GM18507 (cell line): Measurements from ENCODE around the gene SYNGR3.
"Not testable (repeated sequence)": the region's sequence is repeated elsewhere in the genome, so short reads cannot be mapped to it uniquely, and the experiment has no call there.

Source experiments
- DNase-seq: peaks from one replicate; pipeline ENCODE4 v3.0.0; 2011; ENCODE audit warnings: low read depth; ENCODE audit not compliant: insufficient read length; ENCODE audit errors: extremely low spot score
- FAIRE-seq: peaks from 2 replicates; lab custom pipeline; 2011; peaks lifted over from hg19 to GRCh38; lab: Jason Lieb, UNC

SYNGR3 gene, protein sequence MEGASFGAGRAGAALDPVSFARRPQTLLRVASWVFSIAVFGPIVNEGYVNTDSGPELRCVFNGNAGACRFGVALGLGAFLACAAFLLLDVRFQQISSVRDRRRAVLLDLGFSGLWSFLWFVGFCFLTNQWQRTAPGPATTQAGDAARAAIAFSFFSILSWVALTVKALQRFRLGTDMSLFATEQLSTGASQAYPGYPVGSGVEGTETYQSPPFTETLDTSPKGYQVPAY

DNA sequence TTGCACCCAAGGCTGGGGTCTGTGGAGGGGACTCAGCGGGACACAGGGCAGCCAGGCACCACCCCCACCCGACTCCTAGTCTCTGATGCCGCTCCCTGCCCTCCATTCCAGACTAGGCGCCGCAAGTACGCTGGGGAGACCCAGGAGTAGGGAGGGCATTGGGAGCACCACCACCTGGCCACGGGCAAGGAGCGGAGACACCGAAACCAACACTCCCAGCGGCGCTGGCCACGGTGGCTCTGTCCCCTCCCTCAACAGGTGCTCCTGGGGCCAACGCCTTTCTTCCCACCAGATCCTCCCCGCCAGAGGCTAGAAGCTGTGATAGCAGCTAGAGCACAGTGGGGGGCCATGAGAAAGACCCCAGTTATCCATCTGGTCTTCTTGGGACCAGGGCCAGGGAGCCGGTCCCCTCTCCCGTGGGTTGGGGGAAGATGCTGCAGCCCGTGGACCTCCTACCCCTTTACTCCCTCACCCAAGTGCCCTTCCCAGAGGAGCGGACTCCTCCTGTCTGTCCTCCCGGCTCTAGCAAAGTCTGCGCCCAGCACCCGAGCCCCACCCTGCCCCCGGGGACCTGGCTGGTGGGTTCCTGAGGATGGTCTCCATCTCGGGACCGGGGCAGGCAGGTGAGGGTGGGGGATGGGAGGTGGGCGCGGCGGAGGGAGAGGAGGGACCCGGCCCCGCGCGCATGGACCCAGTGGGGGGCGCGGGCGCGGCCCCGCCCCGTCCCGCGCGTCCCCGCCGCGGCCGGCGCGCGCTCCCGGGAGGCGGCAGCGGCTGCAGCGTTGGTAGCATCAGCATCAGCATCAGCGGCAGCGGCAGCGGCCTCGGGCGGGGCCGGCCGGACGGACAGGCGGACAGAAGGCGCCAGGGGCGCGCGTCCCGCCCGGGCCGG is at the start of gene SYNGR3:
Gene SYNGR3 (plus strand): TSS at position 762 of the 892 bp plus-strand sequence. CDS start 133 bp downstream, outside the sequence.
- FAIRE-seq (no peak), DNase-seq (no peak)

DNA sequence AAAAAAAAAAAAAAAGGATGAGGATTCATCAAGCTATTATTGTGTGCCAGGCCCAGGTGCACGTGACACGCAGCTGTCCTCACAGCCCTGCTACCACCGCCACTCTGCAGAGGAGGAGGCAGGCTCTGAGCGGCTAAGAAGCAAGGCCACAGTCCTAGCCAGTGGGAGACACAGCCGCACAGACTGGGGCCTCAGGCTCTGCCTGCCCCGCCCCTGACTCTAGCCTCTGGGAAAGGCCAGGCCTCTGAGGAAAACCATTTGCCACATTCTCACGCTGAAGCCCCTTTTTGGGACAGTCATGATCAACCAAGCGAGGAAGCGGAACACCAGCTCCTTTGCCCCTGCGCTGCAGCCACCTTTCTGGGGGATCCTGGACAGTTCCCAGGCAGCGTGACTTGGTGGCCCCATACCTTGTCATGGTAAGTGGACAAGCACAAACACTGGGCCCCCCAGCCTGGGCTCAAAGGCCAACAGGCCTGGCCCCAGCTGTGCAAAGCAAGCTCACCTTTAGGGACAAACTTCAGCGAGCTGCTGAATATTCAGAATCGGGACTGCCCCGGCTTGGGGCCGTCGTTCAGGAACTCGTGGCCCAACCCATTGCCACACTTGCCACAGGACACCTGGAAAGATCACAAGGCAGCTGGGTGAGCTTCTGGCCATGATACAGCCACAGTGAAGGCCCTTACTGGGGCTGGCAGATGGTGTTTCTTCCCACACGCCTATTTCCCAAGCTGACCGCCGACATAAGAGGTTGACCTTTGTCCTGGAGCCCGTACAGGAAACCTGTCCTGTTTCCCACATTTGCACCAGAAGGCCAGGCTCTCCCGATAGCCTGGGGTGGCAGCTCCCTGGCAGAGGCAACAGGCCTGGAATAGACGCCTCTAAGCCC is 49.3 kb upstream of the SYNGR3 start:
- no peak for FAIRE-seq
- no peak for DNase-seq

DNA sequence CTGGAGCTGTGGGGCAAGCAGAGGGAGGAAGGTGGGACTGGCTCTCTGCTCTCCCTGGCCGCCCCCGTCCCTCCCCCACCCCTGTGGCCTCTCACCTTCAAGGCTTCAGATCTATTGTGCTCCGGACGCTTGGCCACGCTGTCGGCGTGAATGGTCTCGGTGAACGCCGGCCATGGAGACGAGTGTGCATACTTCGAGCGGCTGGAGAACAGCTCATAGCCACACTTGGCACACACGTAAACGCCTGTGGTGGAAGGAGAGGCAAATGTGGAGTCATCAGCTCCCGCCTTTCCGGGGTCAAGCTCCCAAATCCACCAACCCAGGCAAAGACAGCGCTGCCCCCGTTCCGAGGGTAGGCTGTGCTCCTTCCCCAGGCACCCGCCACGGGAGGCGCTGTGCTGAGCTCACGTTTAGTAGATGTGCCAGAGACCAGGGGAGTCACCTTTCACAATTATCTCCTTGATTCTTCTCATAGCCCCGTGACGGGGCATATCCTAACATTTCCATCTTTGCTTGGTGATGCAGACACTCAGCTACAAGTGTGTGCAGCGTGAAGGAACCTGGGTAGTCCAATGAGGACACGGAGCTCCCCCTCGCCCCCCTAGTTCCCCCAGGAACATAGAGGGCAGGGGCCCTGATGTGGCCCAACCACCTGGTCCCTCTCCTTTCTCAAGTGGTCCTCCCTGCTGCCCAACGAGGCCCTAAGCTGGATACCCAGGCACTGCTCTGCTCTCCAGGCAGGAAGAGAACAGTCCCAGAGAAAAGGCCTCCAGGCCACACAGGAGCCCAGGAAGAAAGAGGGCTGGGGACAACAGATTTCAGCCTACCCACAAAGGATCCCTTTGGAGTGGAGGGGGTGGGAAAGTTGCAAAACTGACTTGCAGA is 48.4 kb upstream of the SYNGR3 start:
- FAIRE-seq (no peak), DNase-seq (no peak)

DNA sequence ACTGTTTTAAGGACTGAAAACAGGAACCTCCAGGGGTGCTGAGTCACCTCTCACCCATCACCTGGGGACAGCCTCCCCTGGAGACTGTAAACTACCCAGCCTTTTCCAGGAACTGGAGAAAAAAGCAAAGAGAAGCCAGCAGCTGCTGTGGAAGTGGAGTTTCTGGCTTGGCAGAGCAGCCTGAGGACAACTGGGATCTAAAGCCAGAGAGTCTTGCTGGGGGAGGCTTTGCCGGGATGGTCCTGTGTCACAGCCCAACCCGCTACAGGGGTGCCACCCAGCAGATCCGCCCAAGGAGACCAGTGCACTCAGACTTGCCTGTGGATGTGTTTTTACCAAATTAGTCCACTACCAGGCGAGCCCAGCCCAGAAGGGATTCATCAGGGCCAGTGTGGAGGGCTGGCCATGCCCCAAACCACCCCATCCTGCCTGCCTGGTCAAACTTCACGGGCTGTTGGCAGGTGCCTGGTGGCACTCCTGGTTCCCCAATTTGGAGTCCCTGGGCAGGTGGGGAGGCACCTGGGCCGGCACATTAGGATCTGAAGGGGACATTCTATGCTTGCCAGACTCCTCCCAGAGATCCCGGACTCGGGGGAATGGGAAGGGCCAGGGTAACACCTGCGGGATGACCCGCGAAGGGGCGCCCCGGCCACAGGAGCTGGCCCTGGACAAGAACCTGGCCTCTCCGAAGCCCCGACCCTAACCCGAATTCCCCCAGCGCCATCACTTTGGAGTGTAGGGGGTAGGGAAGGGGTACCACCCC is 47.5 kb upstream of the SYNGR3 start:
- FAIRE-seq (no peak), DNase-seq (no peak)

DNA sequence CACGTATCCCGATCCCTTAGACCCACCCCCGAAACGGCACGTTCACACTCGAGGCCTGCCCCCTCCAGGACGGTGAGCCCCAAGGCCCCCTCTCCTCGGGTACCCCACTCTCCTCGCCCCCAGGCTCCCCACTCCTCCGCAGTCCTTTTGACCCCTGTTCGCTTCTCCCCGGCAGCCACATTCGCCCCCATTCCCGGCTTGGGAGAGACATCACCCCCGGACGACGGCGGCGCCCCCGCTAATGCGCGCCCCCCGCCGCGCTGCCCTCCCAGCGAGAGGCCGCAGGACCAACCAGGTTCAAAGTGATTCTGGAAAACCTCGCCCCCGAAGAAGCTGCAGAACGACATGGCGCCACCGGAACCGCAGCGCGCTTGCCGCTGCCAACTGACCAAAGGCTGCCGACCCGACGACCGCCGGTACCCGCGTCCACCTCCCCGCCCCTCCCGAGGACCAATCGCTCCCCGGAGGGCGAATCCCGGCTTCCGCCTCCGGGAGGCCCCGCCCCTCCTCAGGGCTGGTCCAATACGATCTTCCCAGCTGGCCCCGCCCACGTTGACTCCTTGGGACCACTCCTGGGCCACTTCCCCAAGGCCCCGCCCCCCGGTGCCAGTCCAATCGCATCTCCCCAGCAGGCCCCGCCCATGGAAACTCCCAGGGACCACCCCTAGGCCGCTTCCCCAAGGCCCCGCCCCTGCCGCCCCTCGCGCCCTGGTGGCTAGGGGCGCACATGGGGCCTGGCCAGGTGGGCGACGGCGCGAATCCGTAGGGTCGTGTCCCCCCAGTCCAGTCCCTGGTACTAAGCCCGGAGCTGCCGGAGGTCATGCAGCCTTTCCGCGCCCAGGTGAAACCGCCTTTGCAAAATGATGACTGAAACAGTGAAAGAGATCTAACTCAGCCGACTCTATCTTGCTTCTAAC is 46.7 kb upstream of the SYNGR3 start, which contains the start of gene MSRB1:
Gene MSRB1 (minus strand): TSS at position 390 of the 917 bp plus-strand sequence. CDS start 43 bp downstream, at position 347.
- FAIRE-seq (peak; percentile 99), DNase-seq (peak; percentile 100)

DNA sequence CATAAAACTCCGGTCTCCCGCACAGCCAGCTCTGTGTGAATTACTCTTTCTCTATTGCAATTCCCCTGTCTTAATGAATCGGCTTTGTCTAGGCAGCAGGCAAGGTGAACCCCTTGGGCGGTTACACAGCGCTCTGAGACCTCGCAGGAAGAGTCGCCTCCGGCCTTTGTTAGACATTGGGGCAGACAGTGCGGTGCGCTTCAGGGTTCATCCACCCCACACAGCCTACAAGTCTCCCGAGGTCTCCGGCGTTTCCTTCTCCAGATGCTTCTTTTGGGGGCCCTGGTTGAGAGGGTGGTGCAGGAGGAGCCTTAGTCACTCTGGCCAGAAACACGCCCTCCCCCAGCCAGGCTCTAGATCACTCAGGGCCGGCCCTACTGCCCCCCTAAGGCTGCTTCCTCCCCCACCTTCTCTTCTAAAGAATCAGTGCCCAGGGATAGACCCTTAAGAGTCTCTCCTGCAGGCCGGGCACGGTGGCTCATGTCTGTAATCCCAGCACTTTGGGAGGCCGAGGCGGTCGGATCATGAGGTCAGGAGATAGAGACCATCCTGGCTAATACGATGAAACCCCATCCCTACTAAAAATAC is 45.1 kb upstream of the SYNGR3 start:
- no peak for DNase-seq
- no peak for FAIRE-seq

DNA sequence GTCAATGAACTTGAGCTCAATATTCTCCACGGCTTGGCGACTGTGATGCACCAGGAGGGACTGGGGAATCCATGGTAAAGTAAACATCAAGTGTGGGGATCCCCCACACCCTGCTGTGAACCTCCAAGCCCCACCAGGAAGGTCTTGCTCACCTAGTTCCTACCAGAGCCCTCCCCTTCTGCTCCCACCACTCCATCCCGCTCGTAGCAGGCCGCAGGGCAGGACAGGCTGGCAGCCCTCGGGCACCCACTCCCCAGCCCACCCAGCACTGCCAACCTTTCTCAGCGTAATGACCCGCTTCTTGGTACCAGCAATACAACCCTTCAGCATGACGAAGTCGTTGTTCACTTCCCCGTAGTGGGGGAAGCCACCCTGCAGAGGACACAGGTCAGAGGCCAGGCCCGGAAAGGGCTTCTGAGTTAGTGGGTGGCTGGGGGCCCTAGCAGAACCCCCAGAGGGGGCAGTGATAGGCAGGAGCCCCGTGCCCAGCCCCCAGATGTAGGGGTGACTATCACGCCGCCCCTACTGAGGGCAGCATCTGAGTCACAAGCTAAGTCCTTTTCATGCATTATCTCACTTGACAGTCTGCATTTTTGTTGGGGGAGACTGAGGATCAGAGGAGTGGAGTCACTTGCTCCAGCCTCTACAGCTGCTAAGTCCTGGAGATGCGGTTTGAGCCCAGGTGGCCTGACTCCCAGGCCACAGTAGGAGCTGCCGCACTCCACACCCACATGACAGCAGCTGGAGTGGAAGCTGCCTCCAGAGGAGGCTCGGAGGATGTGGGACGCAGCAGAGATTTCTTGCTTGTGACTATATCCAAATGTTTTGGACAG is 44.0 kb upstream of the SYNGR3 start:
- no peak for FAIRE-seq
- DNase-seq: no peak

DNA sequence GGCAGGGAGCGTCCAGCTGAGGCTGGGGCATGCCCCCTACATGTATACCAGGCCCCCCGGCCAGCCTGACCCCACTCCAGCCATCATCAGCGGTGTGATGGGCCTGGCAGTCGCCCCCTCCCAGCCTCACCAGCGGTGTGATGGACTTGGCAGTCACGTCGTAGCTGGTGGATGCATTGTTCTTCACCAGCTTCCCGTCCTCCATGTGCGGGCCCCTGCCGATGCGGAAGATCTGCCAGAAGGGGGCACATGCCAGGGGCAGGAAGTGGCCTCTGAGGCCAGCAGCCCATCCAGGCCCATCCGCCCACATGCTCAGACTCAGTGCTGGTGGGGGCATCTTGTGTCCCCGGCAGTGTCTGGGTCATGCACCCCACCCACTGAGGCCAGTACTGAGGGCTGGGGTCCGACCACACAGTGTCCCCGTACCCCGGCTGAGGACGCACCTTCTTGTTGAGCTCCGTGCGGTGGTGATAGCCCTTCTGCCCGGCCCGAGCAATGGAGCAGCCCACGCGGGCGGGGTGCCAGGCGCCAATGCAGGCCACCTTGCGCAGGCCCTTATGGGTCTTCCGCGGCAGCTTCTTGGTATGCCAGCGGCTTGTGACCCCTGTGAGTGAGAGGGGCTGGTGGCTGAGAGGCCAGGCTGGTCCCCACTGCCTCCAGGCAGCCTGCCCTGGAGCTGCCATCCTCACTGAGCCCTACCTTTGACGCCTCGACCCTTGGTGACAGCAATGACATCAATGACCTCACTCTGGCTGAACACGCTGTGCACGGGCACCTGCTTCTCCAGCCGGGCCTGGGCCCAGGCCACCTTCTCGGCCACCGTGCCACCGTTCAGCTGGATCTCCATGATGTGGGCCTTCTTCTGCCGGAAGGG is 43.0 kb upstream of the SYNGR3 start:
- no peak for FAIRE-seq
- DNase-seq: no peak

DNA sequence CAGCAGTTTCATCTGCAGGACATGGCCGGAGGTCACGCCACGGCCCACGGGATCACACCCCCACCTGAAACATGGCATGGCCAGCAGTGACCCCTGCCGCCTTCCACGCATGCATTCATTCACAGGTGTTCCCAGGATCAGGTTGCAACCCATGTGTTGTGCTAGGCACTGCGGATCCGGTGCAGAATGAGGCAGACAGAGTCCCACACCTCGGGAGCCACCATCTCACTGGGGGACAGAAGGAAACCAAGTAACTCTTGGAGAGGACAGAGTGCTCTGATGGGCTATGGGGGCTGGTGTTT is 42.5 kb upstream of the SYNGR3 start:
- DNase-seq (no peak), FAIRE-seq (no peak)

DNA sequence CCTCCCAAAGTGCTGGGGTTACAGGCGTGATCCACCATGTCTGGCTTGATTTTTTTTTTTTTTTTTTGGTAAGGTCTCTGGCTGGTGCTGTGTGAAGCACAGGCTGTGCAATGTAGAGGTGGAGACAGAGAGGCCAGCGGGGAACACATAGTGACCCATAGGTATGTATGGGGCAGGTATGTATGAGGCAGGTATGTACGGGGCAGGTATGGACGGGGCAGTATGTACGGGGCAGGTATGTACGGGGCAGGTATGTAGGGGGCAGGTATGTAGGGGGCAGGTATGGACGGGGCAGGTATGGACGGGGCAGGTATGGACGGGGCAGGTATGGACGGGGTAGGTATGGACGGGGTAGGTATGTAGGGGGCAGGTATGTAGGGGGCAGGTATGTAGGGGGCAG is 40.3 kb upstream of the SYNGR3 start:
- DNase-seq: no peak
- no peak for FAIRE-seq

DNA sequence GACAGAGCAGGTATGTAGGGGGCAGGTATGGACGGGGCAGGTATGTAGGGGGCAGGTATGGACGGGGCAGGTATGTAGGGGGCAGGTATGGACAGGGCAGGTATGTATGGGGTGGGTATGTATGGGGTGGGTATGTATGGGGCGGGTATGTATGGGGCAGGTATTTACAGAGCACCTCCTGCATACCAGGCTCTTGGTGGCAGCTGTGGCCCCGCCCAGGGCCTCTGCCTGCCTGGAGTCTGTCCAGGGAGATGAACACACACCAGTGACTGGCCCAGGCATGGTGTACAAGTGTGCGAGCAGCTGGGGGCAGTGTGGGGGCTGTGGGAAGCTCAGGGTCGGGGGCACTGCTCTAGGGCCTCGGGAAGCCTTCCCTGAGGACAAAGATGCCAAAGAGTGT is 39.7 kb upstream of the SYNGR3 start:
- FAIRE-seq (no peak), DNase-seq (no peak)

DNA sequence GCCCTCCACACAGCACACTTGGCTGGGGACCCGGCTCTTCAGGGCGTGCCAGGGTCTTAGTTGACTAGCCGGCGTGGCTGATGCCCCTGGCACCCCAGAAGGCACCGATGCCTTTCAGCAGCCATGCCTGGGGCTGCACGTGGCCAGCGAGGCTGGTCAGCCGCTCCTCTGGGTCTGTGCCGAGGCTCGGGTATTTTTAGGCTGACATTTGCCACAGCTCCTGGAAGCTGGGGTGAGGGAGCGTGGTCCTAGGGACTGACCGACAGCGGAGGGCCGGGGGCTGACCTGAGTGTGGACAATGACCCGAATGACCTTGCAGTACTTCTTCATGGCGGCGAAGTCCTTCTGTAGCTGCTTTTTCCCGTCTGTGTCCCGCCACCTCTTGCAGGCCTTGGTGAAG is 39.2 kb upstream of the SYNGR3 start:
- FAIRE-seq (no peak), DNase-seq (no peak)

DNA sequence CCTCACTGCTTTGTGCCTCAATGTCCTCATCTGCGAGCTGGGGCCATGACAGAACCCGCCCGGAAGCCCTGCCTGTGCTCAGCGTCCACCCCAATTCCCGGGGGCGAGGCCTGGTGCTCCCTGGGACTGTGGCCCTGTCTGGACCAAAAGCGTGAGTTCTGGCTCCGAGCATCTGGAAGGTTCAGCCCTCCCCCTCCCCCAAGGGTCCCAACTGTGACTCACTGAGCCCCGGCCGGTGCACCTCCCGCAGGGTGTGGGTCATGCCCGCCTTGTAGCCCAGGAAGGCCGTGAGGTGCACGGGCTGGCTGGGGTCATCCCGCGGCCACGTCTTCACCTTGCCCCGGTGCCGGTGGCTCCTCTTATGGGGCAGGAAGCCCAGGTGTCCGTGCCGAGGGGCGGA is 36.0 kb upstream of the SYNGR3 start:
- FAIRE-seq: no peak
- no peak for DNase-seq

DNA sequence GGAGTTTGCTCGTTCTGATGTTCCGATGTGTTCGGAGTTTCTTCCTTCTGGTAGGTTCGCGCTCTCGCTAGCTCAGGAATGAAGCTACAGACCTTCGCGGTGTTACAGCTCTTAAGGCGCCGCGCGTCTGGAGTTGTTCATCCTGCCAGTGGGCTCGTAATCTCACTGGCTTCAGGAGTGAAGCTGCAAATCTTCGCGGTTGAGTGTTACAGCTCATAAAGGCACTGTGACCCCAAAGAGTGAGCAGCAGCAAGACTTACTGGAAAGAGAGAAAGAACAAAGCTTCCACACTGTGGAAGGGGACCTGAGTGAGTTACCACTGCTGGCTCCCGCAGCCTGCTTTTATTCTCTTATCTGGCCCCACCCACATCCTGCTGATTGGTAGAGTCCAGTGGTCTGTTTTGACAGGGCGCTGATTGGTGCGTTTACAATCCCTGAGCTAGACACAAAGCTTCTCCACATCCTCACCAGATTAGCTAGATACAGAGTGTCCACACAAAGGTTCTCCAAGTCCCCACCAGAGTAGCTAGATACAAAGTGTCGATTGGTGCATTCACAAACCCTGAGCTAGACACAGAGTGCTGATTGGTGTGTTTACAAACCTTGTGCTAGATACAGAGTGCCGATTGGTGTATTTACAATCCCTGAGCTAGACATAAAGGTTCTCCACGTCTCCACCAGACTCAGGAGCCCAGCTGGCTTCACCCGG is 32.2 kb upstream of the SYNGR3 start:
- not testable (repeated sequence) for FAIRE-seq, DNase-seq

DNA sequence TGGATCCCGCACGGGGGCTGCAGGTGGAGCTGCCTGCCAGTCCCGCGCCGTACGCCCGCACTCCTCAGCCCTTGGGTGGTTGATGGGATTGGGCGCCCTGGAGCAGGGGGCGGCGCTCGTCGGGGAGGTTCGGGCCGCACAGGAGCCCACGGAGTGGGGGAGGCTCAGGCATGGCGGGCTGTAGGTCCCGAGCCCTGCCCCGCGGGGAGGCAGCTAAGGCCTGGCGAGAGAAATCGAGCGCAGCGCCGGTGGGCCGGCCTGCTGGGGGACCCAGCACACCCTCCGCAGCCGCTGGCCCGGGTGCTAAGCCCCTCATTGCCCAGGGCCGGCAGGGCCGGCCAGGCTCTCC is 31.7 kb upstream of the SYNGR3 start:
- not testable (repeated sequence) for FAIRE-seq, DNase-seq
